PC-3 (cell line): ENCODE data around the gene SLC22A2. TPM values are rescaled to one million over a fixed set of nuclear protein-coding genes. Genes with fewer than 3 reads are reported as not detected.

Source experiments
- ATAC-seq: fragments of 200-7000 bp; cut with Tn5 transposase; 2 replicates; pipeline ENCODE4 v1.9.1; 2020; ENCODE audit warnings: mild to moderate bottlenecking, moderate library complexity
- BruUV-seq: library from RNA; stranded (reverse); fragments of 400-500 nt; replicated peaks from 2 replicates; lab custom pipeline; 2021; lab: Mats Ljungman, UMichigan
- CTCF ChIA-PET: fragments of 300-600 bp; sonication (Branson Sonifier 250); formaldehyde crosslinking; loops from one replicate; lab custom pipeline; 2022; ENCODE audit warnings: antibody characterized with exemption; lab: Charles Lee
- POLR2A ChIA-PET: fragments of 300-600 bp; sonication (Branson Sonifier 250); formaldehyde crosslinking; loops from one replicate; lab custom pipeline; 2022; ENCODE audit warnings: antibody characterized with exemption; ENCODE audit not compliant: unreplicated experiment; lab: Charles Lee
- DNase-seq: peaks from one replicate; pipeline ENCODE4 v3.0.0-alpha.2; 2015
- H2AFZ ChIP-seq: fragments of 300-600 bp; sonication (generic); 2 replicates; pipeline ENCODE4 v1.6.0; 2016; ENCODE audit warnings: antibody characterized with exemption, low read length
- H3F3A ChIP-seq: fragments of 300-600 bp; sonication (generic); one replicate; pipeline ENCODE4 v1.6.0; 2017; ENCODE audit warnings: antibody characterized with exemption, low read length, control low read depth, mild to moderate bottlenecking; ENCODE audit not compliant: unreplicated experiment
- H3K27ac ChIP-seq: fragments of 300-600 bp; sonication (generic); 2 replicates; pipeline ENCODE4 v1.5.1; 2016; ENCODE audit warnings: mild to moderate bottlenecking, low read length
- H3K27me3 ChIP-seq: fragments of 300-600 bp; sonication (generic); 2 replicates; pipeline ENCODE4 v1.6.1; 2016; ENCODE audit warnings: low read length, mixed read lengths
- H3K36me3 ChIP-seq: fragments of 300-600 bp; sonication (generic); 2 replicates; pipeline ENCODE4 v1.6.1; 2016; ENCODE audit warnings: low read depth, mixed run types, low read length, mixed read lengths
- H3K4me1 ChIP-seq: fragments of 300-600 bp; sonication (generic); 2 replicates; pipeline ENCODE4 v1.5.1; 2016; ENCODE audit warnings: low read length; ENCODE audit not compliant: insufficient read depth
- H3K4me2 ChIP-seq: fragments of 300-600 bp; sonication (generic); 2 replicates; pipeline ENCODE4 v1.6.0; 2016; ENCODE audit warnings: low read length
- H3K4me3 ChIP-seq: fragments of 300-600 bp; sonication (generic); 2 replicates; pipeline ENCODE4 v1.5.1; 2016; ENCODE audit warnings: mild to moderate bottlenecking, low read length, mixed read lengths
- H3K79me2 ChIP-seq: fragments of 300-600 bp; sonication (generic); 2 replicates; pipeline ENCODE4 v1.6.1; 2017; ENCODE audit warnings: low read length, mixed read lengths
- H3K9ac ChIP-seq: fragments of 300-600 bp; sonication (generic); 2 replicates; pipeline ENCODE4 v1.6.0; 2016; ENCODE audit warnings: mild to moderate bottlenecking, low read length
- H3K9me2 ChIP-seq: fragments of 300-600 bp; sonication (generic); replicated peaks from 2 replicates; pipeline ENCODE4 v1.6.1; 2016; ENCODE audit warnings: mixed run types, low read length, mixed read lengths
- H3K9me3 ChIP-seq: fragments of 300-600 bp; sonication (generic); 2 replicates; pipeline ENCODE4 v1.6.1; 2016; ENCODE audit warnings: low read length, mixed read lengths
- H4K20me1 ChIP-seq: fragments of 300-600 bp; sonication (generic); 2 replicates; pipeline ENCODE4 v1.6.1; 2016; ENCODE audit warnings: low read length, mixed read lengths
- EZH2 ChIP-seq: fragments of 300-600 bp; sonication (generic); IDR thresholded peaks from one replicate; pipeline ENCODE4 v1.6.1; 2017; ENCODE audit warnings: antibody characterized with exemption, mild to moderate bottlenecking, low read length; ENCODE audit not compliant: unreplicated experiment
- EZH2phosphoT487 ChIP-seq: fragments of 300-600 bp; sonication (generic); IDR thresholded peaks from 2 replicates; pipeline ENCODE4 v1.6.1; 2018; ENCODE audit warnings: mild to moderate bottlenecking, antibody characterized with exemption, low read length, borderline replicate concordance
- intact Hi-C: fragments of 100-400 bp; cut with micrococcal nuclease; formaldehyde crosslinking; loops from 2 replicates; pipeline ENCODE4 v1.9.0; 2023
- total RNA-seq: library from RNA; depleted of rRNA; stranded (reverse); fragments of >200 nt; gene quantifications from 2 replicates; pipeline ENCODE4 v1.2.3, GENCODE V29; 2014
- TF ChIP-seq, protein P1 (sequence below): fragments of 300-600 bp; sonication (generic); conservative IDR thresholded peaks from 2 replicates; pipeline ENCODE4 v1.5.1; 2017; ENCODE audit warnings: antibody characterized with exemption, low read depth, mild to moderate bottlenecking, low read length

Gene SLC22A2
- total RNA-seq, 1 experiment from 2014 or later: not detected

DNA sequence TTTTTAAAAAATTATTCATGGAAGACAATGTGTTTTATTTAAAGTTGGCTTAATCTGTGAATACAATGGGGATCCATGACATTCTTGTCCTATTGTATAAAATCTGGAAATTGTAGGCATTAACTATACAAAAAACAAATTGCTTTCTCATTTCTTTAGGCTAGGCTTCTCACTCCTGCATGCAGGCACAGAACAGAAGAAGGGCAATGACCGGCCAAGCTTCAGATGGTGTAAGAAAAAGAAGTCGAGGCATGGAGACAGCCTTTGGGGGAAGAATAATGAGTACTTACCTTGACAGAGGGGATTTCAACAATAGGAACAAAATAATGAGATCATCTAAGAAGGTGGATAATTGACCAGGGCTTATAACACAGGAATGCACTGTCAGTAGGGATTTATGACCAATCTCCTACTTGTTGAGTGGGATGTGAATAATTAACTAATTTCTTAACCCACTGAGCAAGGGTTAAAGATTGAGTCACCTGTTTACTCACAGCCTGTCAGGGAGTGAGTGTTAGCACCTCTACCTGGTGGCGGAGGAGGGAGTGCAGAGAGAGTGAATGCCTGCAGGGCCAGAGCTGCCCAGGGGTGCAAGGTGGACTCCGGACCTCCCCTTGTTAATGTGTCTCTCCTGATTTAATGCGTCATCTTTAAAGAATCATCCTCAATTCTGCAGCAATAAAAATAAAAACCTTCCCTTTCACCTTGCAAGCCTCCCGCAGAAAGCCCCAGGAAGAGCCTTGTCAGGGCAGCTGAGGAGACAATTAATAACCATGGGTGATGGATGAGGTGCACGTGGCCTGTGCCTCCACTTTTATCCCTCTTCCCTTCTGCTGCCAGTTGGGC lies 3.9 kb downstream of the SLC22A2 start:
- H3K9me2 ChIP-seq: no peaks in the 10 kb centered on the region
- TF ChIP-seq EZH2 (no peak), EZH2phosphoT487 (no peak)
- TF ChIP-seq, protein P1, sequence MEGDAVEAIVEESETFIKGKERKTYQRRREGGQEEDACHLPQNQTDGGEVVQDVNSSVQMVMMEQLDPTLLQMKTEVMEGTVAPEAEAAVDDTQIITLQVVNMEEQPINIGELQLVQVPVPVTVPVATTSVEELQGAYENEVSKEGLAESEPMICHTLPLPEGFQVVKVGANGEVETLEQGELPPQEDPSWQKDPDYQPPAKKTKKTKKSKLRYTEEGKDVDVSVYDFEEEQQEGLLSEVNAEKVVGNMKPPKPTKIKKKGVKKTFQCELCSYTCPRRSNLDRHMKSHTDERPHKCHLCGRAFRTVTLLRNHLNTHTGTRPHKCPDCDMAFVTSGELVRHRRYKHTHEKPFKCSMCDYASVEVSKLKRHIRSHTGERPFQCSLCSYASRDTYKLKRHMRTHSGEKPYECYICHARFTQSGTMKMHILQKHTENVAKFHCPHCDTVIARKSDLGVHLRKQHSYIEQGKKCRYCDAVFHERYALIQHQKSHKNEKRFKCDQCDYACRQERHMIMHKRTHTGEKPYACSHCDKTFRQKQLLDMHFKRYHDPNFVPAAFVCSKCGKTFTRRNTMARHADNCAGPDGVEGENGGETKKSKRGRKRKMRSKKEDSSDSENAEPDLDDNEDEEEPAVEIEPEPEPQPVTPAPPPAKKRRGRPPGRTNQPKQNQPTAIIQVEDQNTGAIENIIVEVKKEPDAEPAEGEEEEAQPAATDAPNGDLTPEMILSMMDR: no peak
- peak; percentile 31; the same call in 1 of the 2 replicates for ATAC-seq
- H2AFZ ChIP-seq: no peak overlapping the region
- H3K27ac ChIP-seq: peak overlapping the region; percentile 43; the same call in 1 of the 2 replicates
- H3K9ac ChIP-seq: no peak overlapping the region
- DNase-seq: peak; percentile 50
- H3K9me3 ChIP-seq: no peaks in the 10 kb centered on the region
- H3K4me3 ChIP-seq: no peak overlapping the region
- H4K20me1 ChIP-seq: no peaks in the 10 kb centered on the region
- H3K36me3 ChIP-seq: no peaks in the 10 kb centered on the region
- H3K4me2 ChIP-seq: peak overlapping the region; percentile 13; the same call in 1 of the 2 replicates
- H3K79me2 ChIP-seq: no peaks in the 10 kb centered on the region
- H3K4me1 ChIP-seq: peaks cover 19% of the 10 kb centered on the region
- CTCF ChIA-PET: no interaction called here
- intact Hi-C loops: no loop called here
- POLR2A ChIA-PET: no interaction called here
- no TSS peak for BruUV-seq
- no peaks in the 10 kb centered on the region for H3K27me3 ChIP-seq
- no peaks in the 10 kb centered on the region for H3F3A ChIP-seq

DNA sequence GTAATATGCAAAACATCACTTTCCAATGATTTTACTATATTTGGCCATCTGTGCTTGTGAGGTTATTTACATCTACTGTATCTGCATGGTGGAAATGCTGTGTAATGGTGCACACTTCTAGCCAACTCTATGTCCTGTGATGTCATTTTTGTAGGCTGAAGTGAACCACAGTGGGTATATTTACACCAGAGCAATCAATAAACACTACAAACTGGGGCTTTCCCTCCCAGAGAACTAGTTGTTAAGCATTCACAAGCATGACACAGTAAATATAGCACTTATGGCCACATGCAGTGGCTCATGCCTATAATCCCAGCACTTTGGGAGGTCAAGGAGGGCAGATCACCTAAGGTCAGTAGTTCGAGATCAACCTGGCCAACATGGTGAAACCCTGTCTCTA lies 4.9 kb downstream of the SLC22A2 start:
- no peak overlapping the region for H3K27ac ChIP-seq
- ATAC-seq: no peak
- H3K79me2 ChIP-seq: no peaks in the 10 kb centered on the region
- TF ChIP-seq EZH2phosphoT487 (no peak), EZH2 (no peak)
- TF ChIP-seq, protein P1: no peak
- H3K4me2 ChIP-seq: no peak overlapping the region
- no TSS peak for BruUV-seq
- no peak for DNase-seq
- CTCF ChIA-PET: no interaction called here
- H3K4me3 ChIP-seq: no peak overlapping the region
- POLR2A ChIA-PET: no interaction called here
- peaks cover 24% of the 10 kb centered on the region for H3K4me1 ChIP-seq
- no peaks in the 10 kb centered on the region for H3K9me2 ChIP-seq
- H2AFZ ChIP-seq: no peak overlapping the region
- H3F3A ChIP-seq: no peaks in the 10 kb centered on the region
- no peak overlapping the region for H3K9ac ChIP-seq
- H3K36me3 ChIP-seq: no peaks in the 10 kb centered on the region
- intact Hi-C loops: no loop called here
- H3K27me3 ChIP-seq: no peaks in the 10 kb centered on the region
- no peaks in the 10 kb centered on the region for H4K20me1 ChIP-seq
- H3K9me3 ChIP-seq: no peaks in the 10 kb centered on the region

DNA sequence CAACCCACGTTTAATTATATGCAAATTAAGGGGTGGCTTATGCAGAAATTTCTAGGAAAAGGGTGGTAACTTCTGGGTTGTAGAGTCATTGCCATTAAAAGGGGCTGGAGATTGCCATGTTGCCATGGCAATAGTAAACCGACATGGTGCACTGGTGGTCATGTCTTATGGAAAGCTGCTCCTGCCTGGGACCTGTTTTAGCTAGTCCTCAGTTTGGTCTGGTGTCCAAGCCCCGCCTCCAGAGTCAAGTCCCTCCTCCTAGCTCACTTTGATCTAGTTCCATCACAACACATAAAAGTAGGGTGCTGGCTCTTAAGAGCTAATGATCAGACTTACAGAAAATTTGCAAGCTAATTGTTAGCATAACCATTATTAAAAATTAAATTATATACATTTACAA lies 5.3 kb downstream of the SLC22A2 start:
- no peaks in the 10 kb centered on the region for H3K9me3 ChIP-seq
- no peak for ATAC-seq
- BruUV-seq: no TSS peak
- H3K9me2 ChIP-seq: no peaks in the 10 kb centered on the region
- intact Hi-C loops: no loop called here
- H3K4me1 ChIP-seq: peaks cover 28% of the 10 kb centered on the region
- no peak overlapping the region for H3K4me3 ChIP-seq
- H3K27ac ChIP-seq: no peak overlapping the region
- no peak overlapping the region for H3K4me2 ChIP-seq
- H3K27me3 ChIP-seq: no peaks in the 10 kb centered on the region
- no peak for DNase-seq
- TF ChIP-seq EZH2phosphoT487 (no peak), EZH2 (no peak)
- TF ChIP-seq, protein P1: no peak
- no peak overlapping the region for H3K9ac ChIP-seq
- H3F3A ChIP-seq: no peaks in the 10 kb centered on the region
- no peaks in the 10 kb centered on the region for H3K36me3 ChIP-seq
- no peaks in the 10 kb centered on the region for H3K79me2 ChIP-seq
- ChIA-PET POLR2A (no interaction called here), CTCF (no interaction called here)
- no peaks in the 10 kb centered on the region for H4K20me1 ChIP-seq
- no peak overlapping the region for H2AFZ ChIP-seq
